GM19099 (cell line): Measurements from ENCODE around the gene HDAC4.

Experiments
- POLR2A ChIP-seq: IDR thresholded peaks from 3 replicates; pipeline ENCODE4 v1.6.1; 2011; ENCODE audit warnings: low read depth; ENCODE audit not compliant: insufficient read length; ENCODE audit errors: extremely low read depth

Gene HDAC4

GRCh38 chr2:239409976-239410375, 9.2 kb upstream of the HDAC4 start:
- no peak for TF ChIP-seq POLR2A

GRCh38 chr2:239407112-239407511, 6.3 kb upstream of the HDAC4 start:
- TF ChIP-seq POLR2A = no peak

GRCh38 chr2:239406316-239406995, 5.6 kb upstream of the HDAC4 start:
- TF ChIP-seq POLR2A = no peak

DNA sequence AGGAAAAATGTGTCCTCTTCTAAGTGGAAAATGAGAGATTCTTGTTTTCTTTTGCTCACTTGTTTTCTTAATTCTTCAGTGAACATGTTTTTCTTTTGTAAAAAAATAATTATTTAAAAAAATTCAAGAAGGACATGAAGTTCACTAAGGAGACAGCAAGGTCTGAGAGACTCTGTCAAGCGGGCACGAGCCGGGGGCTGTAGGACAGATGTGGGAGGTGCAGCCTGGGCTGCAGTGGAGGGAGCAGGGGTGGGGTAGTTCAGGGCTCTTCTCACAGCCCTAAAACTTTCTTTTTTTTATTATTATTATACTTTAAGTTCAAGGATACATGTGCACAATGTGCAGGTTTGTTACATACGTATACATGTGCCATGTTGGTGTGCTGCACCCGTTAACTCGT, 4.3 kb upstream of the HDAC4 start:
- TF ChIP-seq POLR2A = no peak

DNA sequence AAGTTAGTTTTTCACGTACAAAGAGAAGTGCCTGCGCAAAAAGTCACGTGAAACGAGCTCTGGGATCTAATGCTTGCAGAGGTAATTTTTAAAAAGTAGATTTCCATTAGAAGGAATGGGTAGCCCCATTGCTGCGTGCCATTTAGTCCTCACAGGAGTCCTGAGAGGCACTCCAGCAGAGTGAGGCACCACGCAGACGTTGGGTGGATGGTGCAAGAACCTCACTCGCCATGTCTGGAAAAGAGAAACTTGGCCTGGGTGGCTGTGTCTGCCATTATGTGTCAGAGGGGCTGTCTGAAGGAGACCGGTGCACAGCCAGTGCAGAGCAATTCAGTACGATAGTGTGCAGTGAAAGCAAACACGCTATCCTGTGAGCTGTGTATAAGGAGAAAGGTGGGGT, 1.8 kb upstream of the HDAC4 start:
- TF ChIP-seq POLR2A = no peak

- TF ChIP-seq POLR2A = no peak
Measured at GRCh38 chr2:239401881-239402233, 1.0 kb upstream of the HDAC4 start.

DNA sequence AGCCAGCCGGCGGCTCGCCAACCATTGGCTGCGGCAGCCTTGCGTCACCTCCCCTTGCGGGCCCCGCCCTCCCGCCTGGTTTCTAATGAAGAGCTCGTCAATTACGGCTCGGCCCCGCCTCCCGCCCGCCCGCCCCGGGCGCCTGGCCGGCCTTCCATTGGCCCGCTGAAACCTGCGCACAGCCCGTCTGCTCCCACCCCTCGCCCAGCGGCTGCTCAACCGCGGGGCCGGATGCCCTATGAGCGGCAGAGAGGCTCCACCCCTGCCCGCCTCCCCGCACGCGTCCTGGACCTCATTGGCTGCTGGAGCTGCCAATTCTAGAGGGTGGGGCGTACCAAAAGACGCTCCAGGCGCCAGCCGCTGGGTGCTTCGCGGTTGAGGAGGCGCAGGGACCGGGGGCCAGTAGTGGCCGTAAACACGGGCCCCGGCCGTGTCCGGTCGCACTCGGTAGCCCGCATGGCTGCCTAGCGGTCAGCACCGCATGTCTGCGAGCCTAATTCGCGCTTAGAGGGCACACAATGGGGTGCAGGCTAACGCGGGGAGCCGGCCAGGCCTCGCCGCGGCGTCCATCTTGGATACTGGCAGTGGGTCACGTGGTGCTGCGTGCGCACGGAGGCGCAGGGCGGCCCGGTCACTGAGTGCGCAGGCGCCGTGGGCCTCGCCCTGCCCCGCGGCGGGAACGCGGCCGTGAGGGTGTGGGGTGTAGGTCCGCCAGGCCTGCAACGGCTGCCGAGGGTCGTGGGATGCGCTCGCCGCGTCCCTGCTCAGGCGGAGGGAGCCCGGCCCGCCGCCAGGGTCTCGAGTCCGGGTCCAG, 454 bp upstream of the HDAC4 start:
- TF ChIP-seq POLR2A = peak; percentile 98

- no peak for TF ChIP-seq POLR2A
Measured at GRCh38 chr2:239399921-239400595, 762 bp downstream of the HDAC4 start.

- TF ChIP-seq POLR2A = no peak
Measured at GRCh38 chr2:239399433-239399920, 1.3 kb downstream of the HDAC4 start.

DNA sequence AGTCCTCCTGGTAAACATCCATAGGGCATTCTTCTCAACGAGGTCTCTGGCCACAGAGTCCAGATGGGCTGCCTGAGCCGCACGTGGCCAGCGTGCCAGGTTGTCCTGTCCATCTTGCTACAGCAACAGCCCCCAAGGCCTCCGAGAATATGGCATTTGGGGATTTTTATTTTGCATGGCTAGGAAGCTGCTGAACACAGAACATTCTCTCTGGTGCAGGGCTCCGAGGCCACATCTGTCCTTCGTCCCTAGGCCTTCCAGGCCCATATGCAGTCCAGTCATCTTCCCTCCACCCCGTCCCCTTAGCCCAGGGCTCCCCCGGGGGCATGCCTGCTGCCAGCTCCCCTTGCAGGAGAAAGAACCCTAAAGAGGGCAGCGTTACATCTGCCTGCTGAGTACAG, 2.3 kb downstream of the HDAC4 start:
- no peak for TF ChIP-seq POLR2A

GRCh38 chr2:239397931-239398471, 2.8 kb downstream of the HDAC4 start:
- TF ChIP-seq POLR2A = no peak

GRCh38 chr2:239396881-239397681, 3.7 kb downstream of the HDAC4 start:
- TF ChIP-seq POLR2A = no peak

- TF ChIP-seq POLR2A = no peak
Measured at GRCh38 chr2:239395524-239395923, 5.3 kb downstream of the HDAC4 start.

- TF ChIP-seq POLR2A = no peak
Measured at GRCh38 chr2:239394978-239395377, 5.8 kb downstream of the HDAC4 start.
